Fibroblast of lung (primary cell): ENCODE measurements around the gene CASR. TPM values are rescaled to one million over a fixed set of nuclear protein-coding genes. Genes with fewer than 3 reads are reported as not detected.

Experiments used
- DNase-seq, 2 donors: peaks; one replicate each; pipeline versions ENCODE4 v3.0.0 to v3.0.0-alpha.2; 2010; ENCODE audit warnings: low read depth in 2 of 2
- H2AFZ ChIP-seq: 2 replicates; pipeline ENCODE4 v1.5.1; 2012; ENCODE audit warnings: low read length, control low read depth, inconsistent platforms
- H3K27ac ChIP-seq: 2 replicates; pipeline ENCODE4 v1.5.1; 2011; ENCODE audit warnings: low read length, control low read depth; ENCODE audit not compliant: insufficient read depth
- H3K27me3 ChIP-seq: 2 replicates; pipeline ENCODE4 v1.5.1; 2011; ENCODE audit warnings: mild to moderate bottlenecking, low read length; ENCODE audit not compliant: control insufficient read depth, insufficient read depth
- H3K36me3 ChIP-seq: 2 replicates; pipeline ENCODE4 v1.5.1; 2011; ENCODE audit warnings: low read length; ENCODE audit not compliant: control insufficient read depth, insufficient read depth
- H3K4me1 ChIP-seq: 2 replicates; pipeline ENCODE4 v1.5.1; 2011; ENCODE audit warnings: low read length; ENCODE audit not compliant: control insufficient read depth, insufficient read depth; ENCODE audit errors: extremely low read depth
- H3K4me2 ChIP-seq: 2 replicates; pipeline ENCODE4 v1.5.1; 2011; ENCODE audit warnings: low read length, control low read depth; ENCODE audit not compliant: insufficient read depth; ENCODE audit errors: extremely low read depth
- H3K4me3 ChIP-seq, 4 experiments: fragments of 200-600 bp in 1 of 4; sonication (generic) in 1 of 4; replicated peaks in 1 of 4; 2 replicates each; pipeline ENCODE4 v1.5.1; 2011 to 2016; ENCODE audit warnings: low read length in 4 of 4, low read depth in 3 of 4, mild to moderate bottlenecking in 3 of 4, control low read depth in 2 of 4, inconsistent platforms in 1 of 4, mixed read lengths in 1 of 4; ENCODE audit not compliant: insufficient read depth in 1 of 4; ENCODE audit errors: control extremely low read depth in 1 of 4
- H3K79me2 ChIP-seq: 2 replicates; pipeline ENCODE4 v1.5.1; 2012; ENCODE audit warnings: mild to moderate bottlenecking, low read length, inconsistent platforms; ENCODE audit not compliant: control insufficient read depth, insufficient read depth
- H3K9ac ChIP-seq: 2 replicates; pipeline ENCODE4 v1.5.1; 2011; ENCODE audit warnings: mild to moderate bottlenecking, low read length, control low read depth; ENCODE audit not compliant: insufficient read depth
- H3K9me3 ChIP-seq: 2 replicates; pipeline ENCODE4 v1.5.1; 2012; ENCODE audit warnings: low read depth, low read length; ENCODE audit not compliant: control insufficient read depth, insufficient read depth
- H4K20me1 ChIP-seq: 2 replicates; pipeline ENCODE4 v1.5.1; 2011; ENCODE audit warnings: low read length; ENCODE audit not compliant: control insufficient read depth, insufficient read depth; ENCODE audit errors: extremely low read depth
- EZH2 ChIP-seq: IDR thresholded peaks from 2 replicates; pipeline ENCODE4 v1.5.1; 2012; ENCODE audit warnings: low read length, control low read depth, mild to moderate bottlenecking; ENCODE audit errors: missing control alignments
- polyA plus RNA-seq, 2 donors: library from polyadenylated mRNA; depleted of rRNA in 1 of 2; stranded (reverse) in 1 of 2; unstranded in 1 of 2; fragments of >200 nt; gene quantifications; 2 replicates each; pipeline ENCODE4 v1.2.1, GENCODE V29; 2011 to 2012; ENCODE audit warnings: missing spikeins in 1 of 2
- total RNA-seq: library from RNA; depleted of rRNA; stranded (reverse); fragments of >200 nt; gene quantifications from 2 replicates; pipeline ENCODE4 v1.2.1, GENCODE V29; 2014
- TF ChIP-seq, protein P1 (sequence below), 2 donors: IDR thresholded peaks in 1 of 2; conservative IDR thresholded peaks in 1 of 2; 1 replicate in 1 of 2; 2 replicates in 1 of 2; pipeline ENCODE4 v1.5.1; 2011 to 2012; ENCODE audit warnings: low read length in 2 of 2, control low read depth in 1 of 2, inconsistent platforms in 1 of 2, low read depth in 1 of 2, mild to moderate bottlenecking in 1 of 2

Gene CASR
- total and polyA plus RNA-seq, 2 donors (not counting 1 experiment from before 2014, with no cell fraction given) = under 0.01 TPM; not detected in 1

DNA sequence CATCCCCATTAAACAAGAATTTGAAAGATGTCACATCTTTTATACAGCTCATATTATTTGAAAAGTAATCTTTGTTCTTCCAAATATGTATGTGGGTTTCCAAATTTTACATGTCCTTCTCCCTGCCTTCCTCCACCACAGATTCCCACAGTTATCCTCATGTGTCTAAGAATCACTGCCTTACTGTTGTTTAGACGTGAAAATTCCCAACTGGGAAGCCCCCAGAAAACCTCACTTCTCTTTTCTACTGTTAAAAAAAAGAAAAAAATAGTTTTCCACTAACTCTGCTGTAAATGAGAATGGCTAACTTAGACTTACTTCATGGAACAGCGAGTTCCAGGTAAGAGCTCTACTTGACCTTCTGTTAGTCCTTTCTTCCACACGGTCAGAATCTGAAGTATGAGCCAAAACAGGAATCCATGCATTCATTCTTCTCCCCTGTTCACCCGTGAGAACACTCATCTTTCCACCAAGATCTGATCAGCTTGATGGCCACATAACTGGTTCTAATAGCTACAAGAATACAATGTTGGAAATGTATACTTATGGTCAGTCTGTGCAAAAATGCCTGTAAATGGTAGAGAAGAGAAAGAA, 123.7 kb downstream of the CASR start:
- DNase-seq = no peak
- Histone ChIP-seq H3K27me3 (peaks cover 4% of the 10 kb centered on the region), H3K9ac (no peak overlapping the region), H2AFZ (no peak overlapping the region), H3K79me2 (no peaks in the 10 kb centered on the region), H3K4me1 (no peaks in the 10 kb centered on the region), H3K27ac (no peak overlapping the region), H4K20me1 (no peaks in the 10 kb centered on the region), H3K4me2 (no peak overlapping the region), H3K36me3 (no peaks in the 10 kb centered on the region), H3K9me3 (no peaks in the 10 kb centered on the region), H3K4me3 (no peak overlapping the region)
- TF ChIP-seq, protein P1, sequence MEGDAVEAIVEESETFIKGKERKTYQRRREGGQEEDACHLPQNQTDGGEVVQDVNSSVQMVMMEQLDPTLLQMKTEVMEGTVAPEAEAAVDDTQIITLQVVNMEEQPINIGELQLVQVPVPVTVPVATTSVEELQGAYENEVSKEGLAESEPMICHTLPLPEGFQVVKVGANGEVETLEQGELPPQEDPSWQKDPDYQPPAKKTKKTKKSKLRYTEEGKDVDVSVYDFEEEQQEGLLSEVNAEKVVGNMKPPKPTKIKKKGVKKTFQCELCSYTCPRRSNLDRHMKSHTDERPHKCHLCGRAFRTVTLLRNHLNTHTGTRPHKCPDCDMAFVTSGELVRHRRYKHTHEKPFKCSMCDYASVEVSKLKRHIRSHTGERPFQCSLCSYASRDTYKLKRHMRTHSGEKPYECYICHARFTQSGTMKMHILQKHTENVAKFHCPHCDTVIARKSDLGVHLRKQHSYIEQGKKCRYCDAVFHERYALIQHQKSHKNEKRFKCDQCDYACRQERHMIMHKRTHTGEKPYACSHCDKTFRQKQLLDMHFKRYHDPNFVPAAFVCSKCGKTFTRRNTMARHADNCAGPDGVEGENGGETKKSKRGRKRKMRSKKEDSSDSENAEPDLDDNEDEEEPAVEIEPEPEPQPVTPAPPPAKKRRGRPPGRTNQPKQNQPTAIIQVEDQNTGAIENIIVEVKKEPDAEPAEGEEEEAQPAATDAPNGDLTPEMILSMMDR (conservative IDR thresholded peaks at IDR 0.05 in 1 of 2, IDR thresholded peaks at IDR 0.05 in 1 of 2; ENCODE audit: low read depth in 1 of 2, low read length in 2 of 2) = no peak
- TF ChIP-seq EZH2 = no peak

DNA sequence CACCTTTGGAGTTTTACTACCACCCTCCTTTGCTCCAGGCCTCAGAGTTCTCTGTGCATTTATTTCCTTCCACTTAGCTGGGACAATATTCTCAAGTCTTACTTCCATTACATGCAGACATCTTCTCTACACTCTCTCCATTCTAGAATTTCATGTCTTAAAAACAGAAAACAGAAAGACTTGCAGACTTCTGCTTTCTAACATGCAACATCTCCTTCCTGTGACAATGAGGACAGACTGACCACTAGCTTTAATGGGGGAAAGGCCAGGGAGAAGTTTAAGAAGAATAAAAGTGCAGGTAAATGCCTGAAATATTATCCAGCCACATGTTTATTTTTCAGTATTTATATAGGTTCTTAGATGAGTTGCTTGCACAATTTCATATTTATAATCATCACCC, 124.5 kb downstream of the CASR start:
- Histone ChIP-seq H3K36me3 (no peaks in the 10 kb centered on the region), H4K20me1 (no peaks in the 10 kb centered on the region), H3K9me3 (no peaks in the 10 kb centered on the region), H3K27ac (no peak overlapping the region), H3K79me2 (no peaks in the 10 kb centered on the region), H3K9ac (no peak overlapping the region), H2AFZ (no peak overlapping the region), H3K4me2 (no peak overlapping the region), H3K27me3 (peaks cover 4% of the 10 kb centered on the region), H3K4me3 (no peak overlapping the region), H3K4me1 (no peaks in the 10 kb centered on the region)
- TF ChIP-seq EZH2 = no peak
- TF ChIP-seq, protein P1 (conservative IDR thresholded peaks at IDR 0.05 in 1 of 2, IDR thresholded peaks at IDR 0.05 in 1 of 2; ENCODE audit: low read depth in 1 of 2, low read length in 2 of 2) = no peak
- no peak for DNase-seq

DNA sequence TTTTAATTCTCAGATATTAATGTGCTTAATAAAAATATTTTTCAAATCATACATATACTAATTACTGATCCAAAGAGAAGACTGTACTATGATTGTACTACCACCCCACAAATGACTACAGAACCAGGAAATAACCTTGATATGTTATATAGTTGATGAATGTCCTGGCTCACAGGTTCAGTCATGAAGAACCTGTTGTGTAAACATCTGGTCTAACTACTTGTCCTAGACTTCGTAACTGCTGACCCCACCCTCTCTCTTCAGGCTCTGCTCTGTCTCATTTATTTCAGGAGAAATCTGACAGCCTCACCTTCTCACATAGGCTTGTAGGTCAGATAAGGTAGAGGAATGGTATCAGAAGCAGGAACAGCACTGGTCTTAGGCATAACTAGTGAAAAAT, 126.9 kb downstream of the CASR start:
- Histone ChIP-seq H4K20me1 (no peaks in the 10 kb centered on the region), H3K36me3 (no peaks in the 10 kb centered on the region), H3K4me2 (no peak overlapping the region), H3K4me1 (no peaks in the 10 kb centered on the region), H3K79me2 (no peaks in the 10 kb centered on the region), H3K27ac (no peak overlapping the region), H3K4me3 (no peak overlapping the region), H3K9me3 (no peaks in the 10 kb centered on the region), H3K27me3 (peaks cover 4% of the 10 kb centered on the region), H3K9ac (no peak overlapping the region), H2AFZ (no peak overlapping the region)
- TF ChIP-seq, protein P1 (conservative IDR thresholded peaks at IDR 0.05 in 1 of 2, IDR thresholded peaks at IDR 0.05 in 1 of 2; ENCODE audit: low read depth in 1 of 2, low read length in 2 of 2) = no peak
- no peak for TF ChIP-seq EZH2
- DNase-seq = no peak
